ENCODE measurements around the gene AUP1. TPM values are rescaled to one million over a fixed set of nuclear protein-coding genes. Genes with fewer than 3 reads are reported as not detected.

The AUP1 gene
- total RNA-seq, 2 donors from 2014 or later = 55.2 to 80.9 TPM

DNA sequence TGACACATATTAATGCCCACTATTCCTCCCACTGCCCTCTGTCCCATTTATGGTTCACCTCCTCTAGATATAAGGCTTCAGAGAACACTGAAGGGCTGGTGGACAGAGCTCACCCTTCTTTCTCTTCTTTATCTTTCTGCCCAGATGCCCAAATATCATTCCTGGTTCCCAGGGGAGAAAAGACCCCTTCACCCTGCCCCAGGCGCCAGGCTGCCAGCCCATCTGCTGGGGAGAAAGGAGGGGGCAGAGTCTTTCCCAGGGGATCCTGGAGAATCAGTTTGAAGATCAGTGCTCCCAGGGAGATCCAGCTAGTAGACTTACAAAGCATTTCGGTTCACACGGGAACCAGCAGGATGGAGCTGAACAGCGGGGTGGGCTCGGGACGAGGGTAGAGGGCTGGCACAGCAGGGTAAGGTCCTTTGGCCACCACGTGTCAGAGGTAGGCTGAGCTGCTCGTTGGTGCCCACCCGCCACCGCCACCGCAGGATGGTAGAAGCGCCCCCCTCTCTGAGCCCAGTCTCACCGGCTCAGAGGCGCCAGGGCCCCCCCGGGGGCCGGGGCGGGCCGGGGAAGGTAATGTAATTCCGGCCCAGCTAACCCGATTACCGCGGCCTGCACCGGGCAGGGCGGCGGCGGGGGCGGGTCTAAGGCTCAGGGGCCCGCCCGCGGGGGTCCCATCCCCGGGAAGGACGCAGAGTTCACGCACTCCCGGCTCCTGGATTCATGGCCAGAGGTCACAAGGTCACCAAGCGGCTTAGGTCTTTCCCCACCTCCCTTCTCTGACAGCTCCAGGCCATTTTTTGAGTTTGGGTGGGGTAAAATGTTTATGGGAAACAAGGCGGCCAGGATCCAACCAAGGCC lies 16.5 kb downstream of the AUP1 start:
- TF ChIP-seq, protein P1, sequence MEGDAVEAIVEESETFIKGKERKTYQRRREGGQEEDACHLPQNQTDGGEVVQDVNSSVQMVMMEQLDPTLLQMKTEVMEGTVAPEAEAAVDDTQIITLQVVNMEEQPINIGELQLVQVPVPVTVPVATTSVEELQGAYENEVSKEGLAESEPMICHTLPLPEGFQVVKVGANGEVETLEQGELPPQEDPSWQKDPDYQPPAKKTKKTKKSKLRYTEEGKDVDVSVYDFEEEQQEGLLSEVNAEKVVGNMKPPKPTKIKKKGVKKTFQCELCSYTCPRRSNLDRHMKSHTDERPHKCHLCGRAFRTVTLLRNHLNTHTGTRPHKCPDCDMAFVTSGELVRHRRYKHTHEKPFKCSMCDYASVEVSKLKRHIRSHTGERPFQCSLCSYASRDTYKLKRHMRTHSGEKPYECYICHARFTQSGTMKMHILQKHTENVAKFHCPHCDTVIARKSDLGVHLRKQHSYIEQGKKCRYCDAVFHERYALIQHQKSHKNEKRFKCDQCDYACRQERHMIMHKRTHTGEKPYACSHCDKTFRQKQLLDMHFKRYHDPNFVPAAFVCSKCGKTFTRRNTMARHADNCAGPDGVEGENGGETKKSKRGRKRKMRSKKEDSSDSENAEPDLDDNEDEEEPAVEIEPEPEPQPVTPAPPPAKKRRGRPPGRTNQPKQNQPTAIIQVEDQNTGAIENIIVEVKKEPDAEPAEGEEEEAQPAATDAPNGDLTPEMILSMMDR (IDR thresholded peaks at IDR 0.05) = no peak
- H3K27ac ChIP-seq = no peak overlapping the region
- DNase-seq (ENCODE audit: low spot score) = no peak

DNA sequence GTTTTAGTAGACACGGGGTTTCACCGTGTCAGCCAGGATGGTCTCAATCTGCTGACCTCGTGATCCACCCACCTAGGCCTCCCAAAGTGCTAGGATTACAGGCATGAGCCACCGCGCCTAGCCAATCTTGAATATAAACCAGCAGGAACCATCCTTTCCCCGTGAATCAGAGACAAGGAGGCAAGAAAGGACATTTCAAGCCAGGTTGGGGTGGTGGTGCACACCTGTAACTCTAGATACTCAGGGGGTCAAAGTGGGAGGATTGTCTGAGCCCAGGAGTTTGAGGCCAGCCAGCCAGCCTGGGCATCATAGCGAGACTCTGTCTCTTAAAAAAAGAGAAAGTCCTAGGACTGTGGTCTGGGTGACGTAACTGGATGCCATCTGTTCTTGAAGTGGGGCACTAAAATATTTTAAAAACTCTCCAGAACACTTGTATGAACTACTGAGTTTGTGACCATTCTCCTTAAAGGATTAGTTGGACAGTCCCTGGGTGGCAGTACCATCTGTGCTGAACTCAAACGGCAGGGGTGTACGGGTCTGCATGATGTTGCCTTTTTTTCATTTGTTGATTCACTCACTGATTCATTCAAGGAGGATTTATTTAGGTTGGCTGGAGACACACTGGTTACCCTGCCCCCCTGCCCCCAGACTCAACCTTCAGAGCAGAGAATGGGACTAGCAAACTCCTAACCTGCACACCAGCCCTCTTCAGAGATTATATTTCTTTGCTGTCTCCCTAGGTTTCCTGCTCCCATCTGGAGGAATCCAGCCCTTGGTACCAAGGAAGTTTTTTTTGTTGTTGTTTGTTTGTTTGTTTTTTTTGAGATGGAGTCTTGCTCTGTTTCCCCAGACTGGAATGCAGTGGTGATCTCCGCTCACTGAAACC lies 18.2 kb downstream of the AUP1 start:
- no peak for DNase-seq (ENCODE audit: low spot score)
- no peaks in the 10 kb centered on the region for H3K36me3 ChIP-seq
- H3K27me3 ChIP-seq = peaks cover 30 to 45% of the 10 kb centered on the region in 2 donors

More for the DNA sequence above, 16.5 kb downstream of the AUP1 start:
- no peaks in the 10 kb centered on the region for H3K36me3 ChIP-seq
- no peaks in the 10 kb centered on the region for H3K9me3 ChIP-seq
- H3K4me3 ChIP-seq = no peak overlapping the region
- H3K4me1 ChIP-seq = peaks cover 0 to 37% of the 10 kb centered on the region in 2 donors
- H3K27me3 ChIP-seq = peaks cover 38 to 61% of the 10 kb centered on the region in 2 donors

GRCh38 chr2:74510272-74510671 lies 19.2 kb downstream of the AUP1 start:
- no peak overlapping the region for H3K27ac ChIP-seq
- H3K4me1 ChIP-seq = peaks cover 0 to 45% of the 10 kb centered on the region in 2 donors
- H3K36me3 ChIP-seq = peaks cover 7% of the 10 kb centered on the region
- H3K9me3 ChIP-seq = no peaks in the 10 kb centered on the region
- no peak overlapping the region for H3K4me3 ChIP-seq
- peaks cover 26 to 34% of the 10 kb centered on the region in 2 donors for H3K27me3 ChIP-seq
- DNase-seq (ENCODE audit: low spot score) = no peak
- TF ChIP-seq, protein P1 (IDR thresholded peaks at IDR 0.05) = no peak

More for the DNA sequence above, 18.2 kb downstream of the AUP1 start:
- Histone ChIP-seq H3K9me3 (no peaks in the 10 kb centered on the region), H3K4me1 (peaks cover 0 to 45% of the 10 kb centered on the region in 2 donors), H3K4me3 (no peak overlapping the region), H3K27ac (no peak overlapping the region)
- TF ChIP-seq, protein P1 (IDR thresholded peaks at IDR 0.05) = no peak

DNA sequence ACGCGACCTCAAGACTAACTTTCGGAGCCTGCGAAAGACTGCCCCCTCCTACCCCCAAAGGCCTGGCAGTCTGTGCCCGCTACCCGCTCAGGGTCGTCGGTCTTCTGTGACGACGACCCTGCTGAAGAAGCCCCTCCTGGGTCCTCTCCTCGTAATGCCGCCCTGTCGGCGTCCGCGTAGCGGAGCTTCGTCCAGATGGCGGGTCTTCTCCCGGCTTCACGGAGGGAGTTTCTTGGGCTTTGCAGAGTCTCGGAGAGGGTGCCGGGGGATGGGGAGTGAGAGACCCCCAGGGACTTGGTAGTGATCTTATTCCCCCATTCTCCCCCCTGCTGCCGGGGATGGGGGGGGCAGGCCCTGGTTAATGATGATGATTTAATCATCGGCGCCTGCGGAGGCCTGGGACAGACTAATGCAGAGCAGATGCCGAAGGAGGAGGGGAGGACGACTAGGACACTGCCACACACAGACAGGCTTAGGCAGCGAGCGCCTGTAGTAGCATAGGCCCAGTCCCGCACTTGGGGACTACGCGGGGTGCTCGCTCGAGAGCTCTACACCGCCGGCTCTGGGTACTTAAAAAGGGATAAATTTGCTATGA lies 21.5 kb downstream of the AUP1 start:
- no peak for DNase-seq (ENCODE audit: low spot score)
- H3K4me1 ChIP-seq = peaks cover 0 to 49% of the 10 kb centered on the region in 2 donors

More for the DNA sequence above, 21.5 kb downstream of the AUP1 start:
- peak overlapping the region; percentile 78 to 92 for H3K4me3 ChIP-seq
- peaks cover 8 to 12% of the 10 kb centered on the region in 2 donors for H3K27me3 ChIP-seq
- H3K27ac ChIP-seq = peak overlapping the region; percentile 97 to 99
- no peaks in the 10 kb centered on the region for H3K9me3 ChIP-seq
- TF ChIP-seq, protein P1 (IDR thresholded peaks at IDR 0.05) = no peak
- H3K36me3 ChIP-seq = peaks cover 14% of the 10 kb centered on the region
